ENCODE measurements around the gene DOC2B. TPM values are rescaled to one million over a fixed set of nuclear protein-coding genes. Genes with fewer than 3 reads are reported as not detected.
A peak's percentile ranks its signal among the peaks of the same experiment; 100 is the strongest.

Gene DOC2B
- total RNA-seq, 1 donor from 2014 or later: 0.03 TPM

DNA sequence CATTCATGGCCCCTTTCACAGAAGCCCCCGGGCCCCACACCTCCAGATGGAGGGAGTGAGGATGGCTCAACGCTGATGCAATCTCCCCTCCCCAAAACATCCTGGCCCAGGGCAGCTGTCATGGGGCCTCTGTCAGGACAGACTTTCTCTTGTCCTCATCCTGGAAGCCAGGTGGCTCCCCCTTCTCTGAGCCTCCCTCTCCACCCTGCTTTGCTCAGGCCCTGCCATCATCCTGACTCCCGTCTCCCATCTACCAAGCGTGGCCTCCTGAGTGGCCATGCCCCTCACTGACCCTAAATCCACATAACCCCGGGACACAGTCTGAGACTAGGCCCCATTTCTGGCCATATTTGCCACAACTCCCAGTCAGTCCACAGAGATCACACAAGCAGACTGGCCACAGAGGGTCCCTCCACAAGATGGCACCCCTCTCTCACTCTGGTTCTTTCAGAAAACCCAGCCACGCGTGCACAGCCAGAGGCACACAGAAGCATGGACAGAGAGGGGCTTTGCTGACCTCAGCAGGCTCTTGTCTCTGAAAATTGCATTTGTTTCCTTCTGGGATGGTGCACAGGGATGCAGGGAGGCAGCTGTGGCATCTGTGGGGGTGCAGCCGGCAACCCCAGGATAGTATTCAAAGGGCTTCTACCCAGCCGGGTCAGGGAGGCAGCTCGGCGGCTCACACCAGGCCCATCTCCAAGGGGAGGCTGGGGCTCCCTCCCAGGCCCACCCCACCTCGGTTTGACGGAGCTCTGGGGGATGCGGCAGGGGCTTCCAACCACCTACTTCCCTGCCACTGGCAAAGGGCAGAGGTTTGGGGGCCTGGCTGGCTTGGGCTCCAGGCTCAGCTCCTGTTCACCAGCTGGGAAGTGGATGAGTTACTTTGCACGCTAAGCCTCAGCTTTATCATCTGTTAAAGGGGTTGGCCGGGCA is 16.9 kb downstream of the DOC2B start:
- DNase-seq (ENCODE audit: low read depth): peak; percentile 64

DNA sequence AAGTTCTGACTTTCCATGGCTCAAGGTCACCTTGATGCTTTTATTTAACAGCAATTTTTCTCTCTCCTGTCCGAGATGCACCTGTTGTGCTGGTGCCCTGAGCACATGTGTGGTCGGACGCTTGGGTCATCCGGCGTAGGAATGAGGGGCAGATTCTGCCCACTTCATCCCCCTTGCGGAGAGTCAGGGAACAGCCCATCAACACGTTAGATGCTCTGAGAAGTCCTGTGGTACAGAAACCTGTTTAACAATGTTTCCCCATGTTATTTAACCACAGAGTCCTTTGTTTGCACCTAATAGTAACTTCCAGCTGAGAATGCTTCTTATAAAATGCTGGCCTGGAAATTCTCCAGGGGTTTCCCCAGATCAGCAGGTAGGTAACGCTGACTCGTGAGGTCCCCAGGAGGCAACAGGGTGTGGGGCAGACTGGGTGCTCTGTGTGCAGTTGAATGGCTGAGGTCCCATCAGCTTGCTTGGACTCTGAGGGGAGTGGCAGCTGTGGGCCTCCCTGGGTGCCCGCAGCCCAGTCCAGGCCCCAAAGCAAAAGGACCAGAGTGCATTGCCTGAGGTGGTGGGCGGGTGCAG is 17.8 kb downstream of the DOC2B start:
- DNase-seq (ENCODE audit: low read depth): peak; percentile 36

DNA sequence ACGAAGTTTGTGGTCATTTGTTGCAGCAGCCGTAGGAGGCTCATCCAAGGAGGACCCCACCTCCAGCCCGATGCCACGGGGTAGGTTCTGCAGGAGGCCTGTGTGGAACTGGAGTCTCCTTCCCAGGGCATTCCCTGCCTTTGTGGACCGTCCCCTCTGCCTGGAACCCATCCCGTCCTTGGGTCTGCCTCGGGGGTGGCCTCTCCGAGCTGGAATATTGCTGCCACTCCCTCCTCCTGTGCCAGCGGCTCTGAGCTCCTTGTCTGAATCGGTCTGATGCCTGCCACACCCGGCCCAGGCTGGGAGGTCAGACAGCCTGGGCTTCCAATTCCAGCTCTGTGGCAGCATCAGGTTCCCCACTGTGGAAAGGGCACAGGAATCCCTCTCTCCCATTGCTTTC is 18.8 kb downstream of the DOC2B start:
- DNase-seq (ENCODE audit: low read depth): no peak

DNA sequence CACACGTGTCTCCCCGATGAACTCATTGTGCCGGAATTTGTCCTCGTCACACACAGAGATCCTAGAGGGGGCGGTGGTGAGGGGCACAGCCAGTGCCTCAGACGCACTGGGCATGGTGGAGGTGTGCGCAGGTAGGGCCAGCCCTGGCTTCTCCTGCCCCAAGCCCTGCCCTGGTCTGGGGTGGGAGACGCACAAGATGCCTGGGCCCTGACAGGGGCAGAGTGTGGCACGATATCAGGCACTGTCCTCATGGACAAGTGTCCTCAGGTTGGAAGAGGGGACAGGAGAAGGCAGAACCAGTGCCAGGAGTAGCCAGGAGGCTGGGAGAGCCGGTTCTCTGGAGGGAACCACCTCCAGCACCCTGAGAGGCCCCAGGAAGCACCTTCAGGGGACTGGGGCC is 20.0 kb downstream of the DOC2B start:
- DNase-seq (ENCODE audit: low read depth): no peak

DNA sequence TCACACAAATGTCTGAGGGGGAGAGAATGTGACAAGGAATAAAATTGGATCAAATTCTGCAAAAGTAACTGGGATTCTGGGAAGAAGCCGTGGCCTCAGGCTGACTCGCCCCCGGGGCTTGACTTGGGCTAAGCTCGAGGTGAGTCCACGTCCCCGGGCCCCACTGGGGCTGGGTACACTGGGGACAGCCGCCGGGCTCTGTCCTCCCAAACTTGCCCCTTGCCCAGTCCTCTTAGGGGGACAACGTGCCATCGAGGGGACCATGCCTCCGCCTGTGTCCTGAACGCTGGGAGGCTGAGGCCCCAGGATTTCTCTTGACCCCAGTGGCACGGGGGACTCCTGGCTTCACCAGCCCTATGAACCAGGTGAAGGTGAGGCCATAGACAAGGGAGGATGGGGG is 21.1 kb downstream of the DOC2B start:
- no peak for DNase-seq (ENCODE audit: low read depth)

DNA sequence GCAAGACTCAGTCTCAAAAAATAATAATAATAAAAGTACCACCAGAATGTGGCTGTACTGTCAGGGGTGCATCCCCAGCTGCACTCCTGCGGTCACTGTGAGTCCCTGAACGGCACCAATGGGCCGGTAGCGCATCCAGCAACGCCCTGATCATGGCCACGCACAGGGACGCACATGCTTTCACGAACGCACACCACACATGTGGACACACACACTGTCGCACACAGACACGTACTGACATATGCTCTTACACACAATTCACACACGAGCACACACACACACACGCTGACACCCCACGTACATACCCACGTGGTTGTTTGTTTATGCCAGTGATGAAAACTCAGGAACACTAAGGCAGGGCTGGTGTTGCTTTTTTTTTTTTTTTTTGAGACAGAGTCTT is 21.8 kb downstream of the DOC2B start:
- DNase-seq (ENCODE audit: low read depth): no peak

DNA sequence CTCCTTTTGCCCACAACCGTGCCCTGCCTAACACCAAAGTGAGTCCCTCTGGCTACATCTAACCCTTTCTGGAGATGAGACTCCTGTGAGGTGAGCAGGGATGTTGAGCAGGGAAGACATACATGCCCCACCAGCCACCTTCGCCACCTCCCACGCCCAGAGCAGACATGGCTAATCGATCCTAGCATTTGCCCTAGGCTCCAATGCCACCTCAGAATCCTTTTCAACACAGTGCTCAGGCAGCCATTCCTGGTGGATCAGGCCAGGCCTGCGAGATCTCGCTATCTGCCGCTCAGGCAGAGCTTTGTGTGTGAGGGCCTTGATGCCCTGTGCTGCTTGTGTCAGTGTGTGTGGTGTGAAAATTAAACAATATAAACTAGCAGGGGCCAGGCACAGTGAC is 23.1 kb downstream of the DOC2B start:
- DNase-seq (ENCODE audit: low read depth): no peak

DNA sequence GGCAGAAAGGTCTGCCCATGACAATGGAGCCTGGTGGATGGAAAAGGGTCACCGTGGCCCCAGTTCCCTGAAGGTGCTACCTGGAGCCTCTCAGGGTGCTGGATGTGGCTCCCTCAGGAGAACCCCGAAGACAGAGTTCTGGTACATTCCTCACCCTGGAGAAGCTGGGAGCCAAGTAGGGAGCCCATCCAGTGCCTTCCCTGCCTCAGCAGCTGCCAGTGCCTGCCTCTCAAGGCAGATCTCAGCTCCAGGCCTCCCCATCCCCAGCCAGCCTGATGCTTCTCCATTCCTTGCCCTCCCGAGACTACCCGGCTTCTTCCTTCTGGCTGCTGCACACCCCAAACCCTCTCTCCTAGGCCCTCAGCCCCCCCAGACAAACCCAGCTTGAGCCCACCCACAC is 23.5 kb downstream of the DOC2B start:
- DNase-seq (ENCODE audit: low read depth): no peak

DNA sequence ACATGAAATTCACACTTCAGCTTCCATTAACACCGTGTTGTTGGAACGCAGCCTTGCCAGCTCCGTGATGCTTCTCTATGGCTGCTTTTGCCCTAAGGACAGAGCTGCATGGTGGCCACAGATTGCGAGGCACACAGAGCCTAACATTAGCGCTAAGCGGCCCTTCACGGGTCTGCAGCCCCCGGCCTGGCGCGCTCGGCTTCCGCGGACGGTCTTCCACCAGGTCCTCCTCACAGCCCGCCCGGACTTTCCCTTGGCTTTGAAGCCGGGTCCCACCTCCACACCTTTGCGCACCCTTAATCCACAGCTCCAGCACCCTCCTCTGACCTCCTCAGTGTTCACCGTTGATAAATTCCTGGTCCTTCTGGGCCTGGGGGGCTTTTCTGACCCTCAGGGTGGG is 24.5 kb downstream of the DOC2B start:
- DNase-seq (ENCODE audit: low read depth): no peak

DNA sequence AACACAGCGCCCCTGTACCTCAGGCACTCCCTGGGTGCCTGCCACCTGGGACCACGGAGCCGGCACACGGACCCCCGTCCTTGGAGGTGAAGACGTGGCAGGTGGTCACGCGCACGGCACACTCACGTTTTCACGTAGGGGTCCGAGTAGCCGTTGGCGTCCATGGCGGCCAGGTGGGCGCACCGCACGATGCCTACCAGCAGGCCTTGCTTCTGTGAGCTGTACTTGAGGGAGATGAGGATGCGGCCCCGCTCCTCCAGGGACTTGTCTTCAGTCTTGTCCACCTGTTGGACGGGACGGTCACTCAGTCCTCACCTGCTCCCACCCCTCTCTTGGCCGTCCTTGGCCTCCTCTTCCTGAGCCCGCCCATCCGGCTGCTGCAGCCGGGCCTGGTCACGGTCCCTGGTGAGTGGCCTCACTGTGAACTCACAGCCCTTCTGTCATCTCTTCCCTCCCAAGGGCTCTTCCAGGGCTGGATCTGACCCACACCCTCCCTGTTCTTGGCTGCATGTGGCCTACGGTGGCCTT is 25.3 kb downstream of the DOC2B start:
- no peak for DNase-seq (ENCODE audit: low read depth)

DNA sequence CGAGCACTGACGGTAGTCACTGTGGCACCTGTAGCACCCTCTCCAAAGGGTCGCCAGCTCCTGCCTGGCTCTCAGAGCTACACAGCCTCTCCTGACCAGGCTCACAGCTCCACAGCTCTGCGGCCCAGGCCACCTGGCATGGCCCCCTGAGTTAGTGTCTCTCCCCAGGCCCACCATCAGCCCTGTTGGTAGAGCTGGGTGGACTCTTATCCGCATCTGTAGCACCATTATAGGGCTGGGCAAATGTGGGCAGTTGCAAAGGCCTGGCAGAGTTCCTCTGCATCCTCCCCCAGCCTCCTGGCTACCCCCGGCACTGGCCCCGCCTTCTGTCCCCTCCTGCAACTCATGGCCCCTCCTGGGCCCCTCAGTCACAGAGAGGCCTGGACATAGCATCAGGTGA is 25.9 kb downstream of the DOC2B start:
- no peak for DNase-seq (ENCODE audit: low read depth)

DNA sequence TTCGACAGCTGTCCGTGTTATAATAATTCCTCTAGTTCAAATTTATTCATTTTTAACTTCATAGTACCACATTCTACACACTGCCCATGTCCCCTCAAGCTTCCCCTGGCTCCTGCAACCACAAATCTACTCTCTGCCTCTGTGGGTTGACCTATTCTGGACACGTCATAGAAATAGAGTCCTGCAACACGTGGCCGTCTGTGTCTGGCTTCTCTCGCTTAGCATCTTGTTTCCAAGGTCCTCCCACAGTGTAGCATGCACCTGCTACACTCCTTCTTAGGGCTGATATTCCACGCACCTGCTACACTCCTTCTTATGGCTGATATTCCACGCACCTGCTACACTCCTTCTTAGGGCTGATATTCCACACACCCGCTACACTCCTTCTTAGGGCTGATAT is 27.6 kb downstream of the DOC2B start:
- DNase-seq (ENCODE audit: low read depth): peak; percentile 61

DNA sequence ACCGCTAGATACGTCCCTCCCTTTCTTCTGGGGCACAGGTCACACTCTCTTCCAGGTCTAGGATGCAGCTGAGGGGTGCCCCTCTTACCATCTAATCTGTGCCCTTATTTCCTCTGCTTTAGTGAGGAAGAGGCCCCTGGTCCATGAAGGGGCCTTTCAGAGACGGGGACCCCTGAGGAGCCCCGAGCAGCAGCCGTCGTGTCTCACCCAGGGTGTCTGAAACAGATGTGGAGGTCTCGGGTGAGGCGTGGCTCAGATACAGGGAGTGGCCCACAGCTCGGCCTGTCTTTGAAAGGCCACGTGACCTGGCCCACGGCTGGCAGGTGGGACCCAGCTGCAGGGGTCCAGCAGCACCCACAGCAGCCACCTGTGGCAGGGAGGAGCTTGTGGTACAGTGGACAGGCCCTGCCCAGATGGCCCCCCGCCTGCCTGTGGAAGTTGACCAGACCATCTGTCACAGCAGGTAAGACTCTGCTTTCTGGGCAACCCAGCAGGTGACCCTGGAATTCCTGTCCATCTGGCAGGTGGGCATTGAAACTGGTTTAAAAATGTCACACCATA is 28.5 kb downstream of the DOC2B start:
- DNase-seq (ENCODE audit: low read depth): no peak

DNA sequence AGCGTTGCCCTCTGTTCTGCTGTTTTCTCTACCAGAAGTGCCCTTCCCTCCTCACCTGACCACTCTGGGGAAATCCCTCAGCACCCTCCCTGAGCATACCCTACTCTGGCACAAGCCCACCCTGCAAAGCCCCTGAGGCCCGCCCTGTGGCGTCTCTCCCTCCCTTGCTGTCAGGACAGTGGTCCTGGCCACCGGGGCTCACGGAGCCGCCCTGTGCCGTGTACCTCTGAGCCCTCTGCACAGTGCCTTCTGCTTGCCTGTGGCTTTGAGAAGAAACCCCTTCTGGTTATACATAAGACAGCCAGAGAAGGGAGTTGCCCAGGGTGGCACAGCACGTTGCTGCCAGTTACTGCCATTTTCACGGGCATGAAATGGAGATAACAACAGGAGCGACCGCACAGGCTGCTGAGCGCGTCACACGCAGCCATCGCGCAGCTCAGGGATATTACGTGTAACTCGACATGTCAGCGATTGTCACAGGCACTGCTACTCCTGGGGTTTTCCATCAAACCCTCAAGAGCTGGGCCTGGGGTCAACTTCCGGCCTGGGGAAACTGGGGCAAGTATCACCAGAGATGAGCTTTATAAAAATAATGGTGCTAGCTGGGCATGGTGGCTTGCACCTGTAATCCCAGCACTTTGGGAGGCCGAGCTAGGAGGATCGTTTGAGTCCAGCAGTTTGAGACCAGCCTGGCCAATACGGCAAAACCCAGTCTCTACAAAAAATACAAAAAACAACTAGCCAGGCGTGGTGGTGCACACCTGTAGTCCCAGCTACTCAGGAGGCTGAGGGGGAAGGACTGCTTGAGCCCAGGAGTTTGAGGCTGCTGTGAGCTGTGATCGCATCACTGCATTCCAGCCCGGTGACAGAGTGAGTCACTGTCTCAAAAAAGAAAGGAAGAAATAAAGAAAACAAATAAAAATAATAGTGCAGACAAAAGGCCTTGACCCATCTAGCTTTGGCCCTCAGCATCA is 29.3 kb downstream of the DOC2B start:
- DNase-seq (ENCODE audit: low read depth): no peak

DNA sequence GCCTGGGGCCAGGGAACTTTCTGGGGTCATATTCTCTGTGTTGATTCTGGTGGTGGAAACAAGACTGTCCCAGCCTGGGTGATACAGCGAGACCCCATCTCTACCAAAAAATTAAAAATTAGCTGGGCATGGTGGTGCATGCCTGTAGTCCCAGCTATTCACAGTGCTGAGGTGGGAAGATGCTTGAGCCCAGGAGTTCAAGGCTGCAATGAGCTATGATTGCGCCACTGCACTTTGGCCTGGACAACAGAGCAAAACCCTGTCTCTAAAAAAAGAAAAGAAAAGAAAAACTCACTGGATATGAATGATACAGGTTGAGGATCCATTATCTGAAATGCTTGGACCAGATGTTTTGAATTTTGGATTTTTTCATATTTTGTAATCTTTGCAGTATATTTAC is 30.4 kb downstream of the DOC2B start:
- DNase-seq (ENCODE audit: low read depth): no peak

DNA sequence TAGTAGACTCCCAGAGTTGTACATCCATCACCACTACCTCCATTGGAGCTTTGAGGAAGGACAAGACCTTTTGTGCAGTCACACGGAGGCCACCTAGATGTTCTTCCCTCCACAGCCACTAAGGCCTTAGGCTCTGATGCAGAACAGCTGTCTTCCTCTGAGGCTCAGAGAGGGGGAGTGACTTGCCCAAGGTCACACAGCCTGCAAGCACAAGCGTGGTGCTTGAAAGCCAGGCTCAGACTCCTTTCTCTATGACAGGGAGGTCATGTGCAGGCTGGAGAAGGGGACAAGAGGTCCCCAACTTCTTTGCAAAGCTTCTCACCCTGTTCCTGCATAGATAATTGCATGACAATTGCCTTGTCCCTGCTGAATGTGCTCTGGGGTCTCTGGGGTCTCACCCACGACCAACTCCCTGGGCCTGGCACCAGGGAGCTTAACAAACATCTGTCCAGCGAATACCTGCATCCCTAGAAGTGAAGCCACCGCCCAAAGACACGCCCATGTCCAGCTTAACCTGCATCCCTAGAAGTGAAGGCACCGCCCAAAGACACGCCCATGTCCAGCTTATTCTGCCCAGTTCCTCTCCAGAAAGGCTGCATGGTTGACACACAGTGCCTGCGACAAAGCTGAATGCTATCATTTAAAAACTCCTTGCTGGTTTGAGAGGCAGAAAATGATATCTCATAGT is 31.4 kb downstream of the DOC2B start:
- DNase-seq (ENCODE audit: low read depth): no peak

DNA sequence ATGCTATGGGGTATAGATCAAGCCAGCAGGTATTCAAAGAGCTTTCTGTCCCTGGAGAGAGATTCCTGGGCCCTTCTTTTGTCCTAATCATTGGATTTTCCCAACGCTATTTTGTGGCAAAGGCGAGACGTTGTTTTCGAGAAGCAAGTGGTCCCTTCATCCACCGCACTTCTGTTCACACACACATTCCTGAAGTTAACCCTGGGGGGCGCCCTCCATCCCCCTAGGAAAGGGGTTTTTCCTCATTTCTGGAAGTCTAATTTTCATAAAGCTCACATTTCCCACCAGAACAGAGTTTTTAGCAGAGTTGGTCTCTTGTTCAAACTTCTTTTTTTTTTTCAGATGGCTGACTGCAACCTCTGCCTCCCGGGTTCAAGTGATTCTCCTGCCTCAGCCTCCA is 32.2 kb downstream of the DOC2B start:
- no peak for DNase-seq (ENCODE audit: low read depth)

DNA sequence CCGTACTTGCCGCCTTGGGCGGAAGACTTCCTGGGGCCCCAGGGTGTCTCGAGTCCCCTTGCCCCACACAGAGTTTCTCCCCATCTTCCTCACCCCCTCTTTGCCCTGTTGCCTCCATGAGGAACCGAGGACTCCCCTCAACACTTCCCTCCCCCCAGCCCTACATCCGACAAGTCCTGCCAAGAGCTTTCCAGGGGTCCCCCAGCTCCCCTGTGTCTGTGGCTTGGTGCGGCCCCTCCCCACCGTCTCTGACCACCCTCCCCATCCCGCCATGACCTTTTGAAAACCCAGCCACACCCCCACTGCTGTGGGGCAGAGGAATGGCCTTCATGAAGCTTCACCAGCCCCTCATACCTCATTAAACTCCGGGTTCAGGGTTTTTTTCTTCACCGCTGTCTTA is 32.7 kb downstream of the DOC2B start:
- DNase-seq (ENCODE audit: low read depth): no peak

DNA sequence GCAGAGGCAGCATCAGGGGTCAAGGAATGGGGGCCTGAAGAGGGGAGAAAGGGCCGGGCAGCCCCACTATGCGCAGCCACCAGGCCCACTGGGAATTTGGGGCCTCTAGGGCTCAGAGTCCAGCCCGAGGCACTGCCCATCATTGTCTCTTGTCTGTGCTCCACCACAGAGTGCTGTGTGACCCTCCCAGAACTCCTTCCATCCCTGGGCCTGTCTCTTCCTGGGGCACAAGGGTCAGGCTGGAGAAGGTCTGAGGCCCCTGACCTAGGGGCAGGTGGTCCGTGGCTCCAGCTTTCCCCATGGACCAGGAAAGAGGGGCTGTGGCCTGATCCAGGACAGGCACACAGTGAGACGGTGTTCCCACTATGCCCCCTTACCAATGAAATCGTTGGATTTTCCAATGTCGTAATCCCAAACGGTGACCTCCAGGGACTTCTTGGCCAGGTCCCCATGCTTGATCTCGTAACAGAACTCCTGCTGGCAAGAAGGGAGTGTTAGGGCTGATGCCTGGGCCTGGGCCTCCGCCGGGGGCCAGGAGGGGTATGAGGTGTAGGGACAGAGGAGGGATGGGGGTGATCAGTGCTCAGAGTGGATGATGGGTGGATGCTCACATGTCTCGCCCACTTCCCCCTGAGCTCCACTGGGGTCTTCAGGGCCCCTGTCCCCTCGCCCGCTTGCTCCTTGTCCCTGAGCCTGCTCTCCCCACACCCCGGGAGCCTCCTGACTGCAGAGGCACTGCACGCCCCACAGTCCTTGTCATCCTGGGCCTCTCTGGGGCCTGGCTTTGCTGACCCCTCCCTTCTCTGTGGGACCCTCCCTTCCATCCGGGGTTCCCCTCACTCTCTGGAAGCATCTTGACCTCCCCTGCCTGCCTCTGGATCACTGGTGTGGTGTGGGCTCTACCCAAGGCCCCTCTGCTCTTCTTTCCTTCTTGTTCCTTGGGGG is 33.4 kb downstream of the DOC2B start:
- no peak for DNase-seq (ENCODE audit: low read depth)
